Kidney capillary endothelial cell (primary cell): Measurements from ENCODE around the gene ACP3.

Source experiments
- DNase-seq: peaks from one replicate; pipeline ENCODE4 v3.0.0-alpha.2; 2018; ENCODE audit warnings: low spot score

ACP3 gene

GRCh38 chr3:132407025-132407424, 89.8 kb downstream of the ACP3 start:
- no peak for DNase-seq
